CD14-positive monocyte (primary cell): ENCODE results near the gene SCAF8. TPM values are rescaled to one million over a fixed set of nuclear protein-coding genes. Genes with fewer than 3 reads are reported as not detected.

Experiments
- DNase-seq, 3 donors: peaks; one replicate each; pipeline ENCODE4 v3.0.0-alpha.2; 2011 to 2022
- H2AFZ ChIP-seq: 2 replicates; pipeline ENCODE4 v1.6.0; 2012; ENCODE audit warnings: mild to moderate bottlenecking, low read depth, low read length, inconsistent platforms; ENCODE audit not compliant: insufficient read depth, poor library complexity, severe bottlenecking
- H3K27ac ChIP-seq, 2 donors: 1 replicate in 1 of 2; 2 replicates in 1 of 2; pipeline ENCODE4 v1.5.1; 2012 to 2013; ENCODE audit warnings: low read length in 2 of 2, control low read depth in 1 of 2, inconsistent platforms in 1 of 2, low read depth in 1 of 2, mild to moderate bottlenecking in 1 of 2
- H3K27me3 ChIP-seq, 2 donors: one replicate each; pipeline versions ENCODE4 v1.6.0 to v1.6.1; 2011 to 2013; ENCODE audit warnings: low read length in 2 of 2; ENCODE audit not compliant: control insufficient read depth in 2 of 2, insufficient read depth in 2 of 2
- H3K36me3 ChIP-seq, 2 donors: replicated peaks in 1 of 2; 1 replicate in 1 of 2; 2 replicates in 1 of 2; pipeline versions ENCODE4 v1.5.1 to v1.6.1; 2012 to 2013; ENCODE audit warnings: low read length in 2 of 2, control low read depth in 1 of 2, inconsistent platforms in 1 of 2, mild to moderate bottlenecking in 1 of 2; ENCODE audit not compliant: insufficient read depth in 2 of 2, control insufficient read depth in 1 of 2
- H3K4me1 ChIP-seq, 2 donors: 1 replicate in 1 of 2; 2 replicates in 1 of 2; pipeline versions ENCODE4 v1.5.1 to v1.6.1; 2012 to 2013; ENCODE audit warnings: low read length in 2 of 2, control low read depth in 1 of 2, inconsistent platforms in 1 of 2, mild to moderate bottlenecking in 1 of 2, moderate library complexity in 1 of 2; ENCODE audit not compliant: insufficient read depth in 2 of 2, control insufficient read depth in 1 of 2
- H3K4me2 ChIP-seq: replicated peaks from 2 replicates; pipeline ENCODE3; 2012; ENCODE audit warnings: low read length, moderate library complexity, mild to moderate bottlenecking; ENCODE audit not compliant: poor library complexity, severe bottlenecking; ENCODE audit errors: extremely low read depth
- H3K4me3 ChIP-seq, 3 experiments: fragments of 200-600 bp in 1 of 3; sonication (generic) in 1 of 3; replicated peaks in 1 of 3; 1 replicate in 2 of 3; 2 replicates in 1 of 3; pipeline ENCODE4 v1.5.1; 2011 to 2013; ENCODE audit warnings: low read length in 3 of 3, mild to moderate bottlenecking in 3 of 3, control low read depth in 2 of 3, low read depth in 2 of 3, inconsistent platforms in 1 of 3, moderate library complexity in 1 of 3
- H3K79me2 ChIP-seq: 2 replicates; pipeline ENCODE4 v1.6.0; 2012; ENCODE audit warnings: mild to moderate bottlenecking, control low read depth, inconsistent platforms, low read length, moderate library complexity; ENCODE audit not compliant: insufficient read depth
- H3K9ac ChIP-seq: 2 replicates; pipeline ENCODE4 v1.6.0; 2017; ENCODE audit warnings: low read length, mild to moderate bottlenecking; ENCODE audit not compliant: insufficient read depth, poor library complexity, severe bottlenecking
- H3K9me3 ChIP-seq, 2 donors: replicated peaks in 1 of 2; 1 replicate in 1 of 2; 2 replicates in 1 of 2; pipeline versions ENCODE4 v1.5.1 to v1.6.1; 2012 to 2013; ENCODE audit warnings: low read length in 2 of 2, control low read depth in 1 of 2; ENCODE audit not compliant: control insufficient read depth in 1 of 2, insufficient read depth in 1 of 2
- H4K20me1 ChIP-seq: 2 replicates; pipeline ENCODE4 v1.6.0; 2012; ENCODE audit warnings: mild to moderate bottlenecking, low read length, control low read depth, moderate library complexity; ENCODE audit not compliant: insufficient read depth
- H3K27ac Mint-ChIP-seq, 7 donors: one replicate each; pipeline ENCODE4 v1.8.0; 2020; ENCODE audit warnings: mild to moderate bottlenecking in 7 of 7, mixed read lengths in 7 of 7, moderate library complexity in 6 of 7, inconsistent platforms in 2 of 7
- H3K27me3 Mint-ChIP-seq, 3 donors: one replicate each; pipeline ENCODE4 v1.8.0; 2021 to 2022; ENCODE audit warnings: low read depth in 3 of 3, mild to moderate bottlenecking in 3 of 3, mixed read lengths in 3 of 3, moderate library complexity in 3 of 3, inconsistent platforms in 1 of 3
- H3K36me3 Mint-ChIP-seq, 2 donors: one replicate each; pipeline ENCODE4 v1.8.0; 2020; ENCODE audit warnings: mixed read lengths in 2 of 2, inconsistent platforms in 1 of 2, mild to moderate bottlenecking in 1 of 2
- H3K4me1 Mint-ChIP-seq: one replicate; pipeline ENCODE4 v1.8.0; 2020; ENCODE audit warnings: mild to moderate bottlenecking, mixed read lengths
- H3K4me3 Mint-ChIP-seq, 2 donors: one replicate each; pipeline ENCODE4 v1.8.0; 2020; ENCODE audit warnings: mild to moderate bottlenecking in 2 of 2, mixed read lengths in 2 of 2, moderate library complexity in 1 of 2
- H3K9me3 Mint-ChIP-seq, 7 donors: one replicate each; pipeline ENCODE4 v1.8.0; 2020 to 2022; ENCODE audit warnings: mixed read lengths in 7 of 7, mild to moderate bottlenecking in 6 of 7, moderate library complexity in 6 of 7, inconsistent platforms in 2 of 7
- WGBS: methylation state at CpG from one replicate; pipeline ENCODE4 v1.1.5; 2013; ENCODE audit warnings: missing lambda C conversion rate; ENCODE audit not compliant: insufficient coverage; 5-methylcytosine and 5-hydroxymethylcytosine counted together
- intact Hi-C, 2 donors: fragments of 100-400 bp; cut with micrococcal nuclease; formaldehyde crosslinking; loops; one replicate each; pipeline versions ENCODE4 v1.15.0 to v1.15.1; 2023
- polyA plus RNA-seq, 3 donors: library from polyadenylated mRNA; depleted of rRNA in 1 of 3; unstranded in 2 of 3; stranded (reverse) in 1 of 3; fragments of 300-500 nt in 2 of 3; fragments of >200 nt in 1 of 3; fragmentation: Illumina TruSeq in 2 of 3; gene quantifications; 1 replicate in 2 of 3; 2 replicates in 1 of 3; pipeline ENCODE4 v1.2.3, GENCODE V29; 2012 to 2021
- TF ChIP-seq, protein P1 (sequence below): fragments of 200-600 bp; IDR thresholded peaks from one replicate; pipeline ENCODE4 v1.8.0; 2022; ENCODE audit warnings: antibody characterized with exemption, mild to moderate bottlenecking

SCAF8 gene
- polyA plus RNA-seq, 3 donors, result 2.8 to 18.5 (median 4.2) TPM

DNA sequence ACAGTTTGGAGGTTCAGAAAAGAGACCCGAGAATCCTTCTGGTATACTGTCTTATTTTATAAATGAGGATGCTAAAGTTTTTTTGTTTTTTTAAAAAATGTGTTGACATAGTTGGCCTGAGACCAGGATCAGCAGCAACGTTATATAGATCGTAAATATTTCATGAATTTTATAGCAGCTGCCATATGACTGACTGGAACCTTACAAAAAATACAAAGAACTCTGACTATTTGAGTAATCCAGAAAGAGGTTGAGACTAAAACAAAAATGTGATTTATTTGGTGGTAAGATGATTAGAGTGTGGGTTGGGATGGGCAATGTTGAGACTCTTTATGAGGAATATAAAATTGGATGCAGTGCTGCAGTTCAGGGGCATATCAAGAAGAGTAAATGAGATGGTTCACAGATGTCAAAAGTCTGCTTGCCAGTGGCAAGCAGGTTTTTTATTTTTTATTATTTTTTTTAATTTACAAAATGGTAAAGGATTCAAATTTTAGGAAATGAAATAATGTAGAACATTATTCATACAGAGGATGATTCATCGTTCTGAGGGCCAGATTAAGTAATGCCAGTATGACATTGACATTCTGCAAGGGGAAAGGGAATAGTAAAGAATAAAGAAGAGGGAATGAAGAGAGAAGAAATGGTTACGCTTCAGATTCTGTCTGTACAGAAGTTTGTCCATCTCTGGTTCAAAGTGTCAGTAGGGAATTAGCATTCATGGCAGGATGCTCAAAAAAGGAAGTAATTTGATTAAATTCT is 58.5 kb downstream of the SCAF8 start:
- H3K4me1 Mint-ChIP-seq, result peaks cover 12% of the 10 kb centered on the region
- no peak overlapping the region for H3K4me2 ChIP-seq
- WGBS, result 83% methylated on average over 1 of the region's 5 CpGs
- peaks cover 0 to 2% (median 0%) of the 10 kb centered on the region in 7 donors for H3K9me3 Mint-ChIP-seq
- H3K9ac ChIP-seq, result no peak overlapping the region
- H3K4me3 Mint-ChIP-seq, result no peak overlapping the region
- H3K4me1 ChIP-seq, result peaks cover 5 to 7% of the 10 kb centered on the region in 2 donors
- H3K27me3 Mint-ChIP-seq, result no peaks in the 10 kb centered on the region
- DNase-seq, result peak; percentile 34 to 67 (median 40)
- peaks cover 47 to 63% of the 10 kb centered on the region in 2 donors for H3K36me3 ChIP-seq
- intact Hi-C loops, result loop anchor here (5.0 to 10.0 kb wide), 3 partner anchors 57 to 657 kb away; partner anchors contain the start of gene SCAF8 (in 2 of the 2)
- peak overlapping the region in 1 of 2 donors; percentile 54 for H3K27ac ChIP-seq
- H2AFZ ChIP-seq, result no peak overlapping the region
- no peak overlapping the region for H3K4me3 ChIP-seq
- peaks cover 41% of the 10 kb centered on the region for H3K79me2 ChIP-seq
- H3K27ac Mint-ChIP-seq, result peak overlapping the region in 5 of 7 donors; percentile 35 to 74 (median 63)
- peaks cover 36 to 63% of the 10 kb centered on the region in 2 donors for H3K36me3 Mint-ChIP-seq
- TF ChIP-seq, protein P1, sequence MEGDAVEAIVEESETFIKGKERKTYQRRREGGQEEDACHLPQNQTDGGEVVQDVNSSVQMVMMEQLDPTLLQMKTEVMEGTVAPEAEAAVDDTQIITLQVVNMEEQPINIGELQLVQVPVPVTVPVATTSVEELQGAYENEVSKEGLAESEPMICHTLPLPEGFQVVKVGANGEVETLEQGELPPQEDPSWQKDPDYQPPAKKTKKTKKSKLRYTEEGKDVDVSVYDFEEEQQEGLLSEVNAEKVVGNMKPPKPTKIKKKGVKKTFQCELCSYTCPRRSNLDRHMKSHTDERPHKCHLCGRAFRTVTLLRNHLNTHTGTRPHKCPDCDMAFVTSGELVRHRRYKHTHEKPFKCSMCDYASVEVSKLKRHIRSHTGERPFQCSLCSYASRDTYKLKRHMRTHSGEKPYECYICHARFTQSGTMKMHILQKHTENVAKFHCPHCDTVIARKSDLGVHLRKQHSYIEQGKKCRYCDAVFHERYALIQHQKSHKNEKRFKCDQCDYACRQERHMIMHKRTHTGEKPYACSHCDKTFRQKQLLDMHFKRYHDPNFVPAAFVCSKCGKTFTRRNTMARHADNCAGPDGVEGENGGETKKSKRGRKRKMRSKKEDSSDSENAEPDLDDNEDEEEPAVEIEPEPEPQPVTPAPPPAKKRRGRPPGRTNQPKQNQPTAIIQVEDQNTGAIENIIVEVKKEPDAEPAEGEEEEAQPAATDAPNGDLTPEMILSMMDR, result no peak
- H3K9me3 ChIP-seq, result no peaks in the 10 kb centered on the region
- H3K27me3 ChIP-seq, result no peaks in the 10 kb centered on the region
- H4K20me1 ChIP-seq, result peaks cover 73% of the 10 kb centered on the region

DNA sequence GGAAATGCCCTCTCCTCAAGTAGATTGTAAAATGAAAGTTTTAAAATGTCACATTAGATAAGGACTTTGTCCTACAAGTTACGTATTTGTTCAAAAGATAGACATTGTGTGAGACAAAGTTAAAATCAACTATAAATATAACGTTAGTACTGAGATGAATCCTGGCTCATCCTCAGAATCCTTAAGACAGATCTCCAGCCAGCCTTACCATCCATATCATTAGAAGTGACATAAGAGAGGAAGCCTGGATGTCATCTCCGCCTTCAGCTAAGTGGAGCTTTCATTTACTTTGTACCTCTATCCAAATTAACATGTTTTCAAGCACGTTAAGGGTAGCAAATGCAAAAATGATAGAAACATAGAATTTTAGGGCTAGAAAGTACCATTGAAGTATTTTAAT is 59.1 kb downstream of the SCAF8 start:
- H3K4me1 Mint-ChIP-seq, result peaks cover 12% of the 10 kb centered on the region

More for the DNA sequence above, 59.1 kb downstream of the SCAF8 start:
- H3K27ac ChIP-seq, result peak overlapping the region in 1 of 2 donors; percentile 53
- intact Hi-C loops, result loop anchor here (5.0 to 10.0 kb wide), 3 partner anchors 58 to 658 kb away; partner anchors contain the start of gene SCAF8 (in 2 of the 2)
- H3K79me2 ChIP-seq, result peaks cover 36% of the 10 kb centered on the region
- H3K4me1 ChIP-seq, result peaks cover 5 to 7% of the 10 kb centered on the region in 2 donors
- no peak overlapping the region for H3K9ac ChIP-seq
- no peaks in the 10 kb centered on the region for H3K27me3 ChIP-seq
- H3K4me2 ChIP-seq, result no peak overlapping the region
- TF ChIP-seq, protein P1, result no peak
- Mint-ChIP-seq H3K36me3 (peaks cover 37 to 62% of the 10 kb centered on the region in 2 donors), H3K27ac (peak overlapping the region in 3 of 7 donors; percentile 16 to 74 (median 35)), H3K27me3 (no peaks in the 10 kb centered on the region), H3K9me3 (peaks cover 0 to 2% (median 0%) of the 10 kb centered on the region in 7 donors), H3K4me3 (no peak overlapping the region)
- H3K36me3 ChIP-seq, result peaks cover 50 to 63% of the 10 kb centered on the region in 2 donors
- no peak for DNase-seq
- H2AFZ ChIP-seq, result no peak overlapping the region
- no peaks in the 10 kb centered on the region for H3K9me3 ChIP-seq
- no CpG with 5 or more reads among the region's 4 CpGs for WGBS
- peaks cover 68% of the 10 kb centered on the region for H4K20me1 ChIP-seq
- H3K4me3 ChIP-seq, result no peak overlapping the region
